Measurements from ENCODE around the gene DPYSL4.

DNA sequence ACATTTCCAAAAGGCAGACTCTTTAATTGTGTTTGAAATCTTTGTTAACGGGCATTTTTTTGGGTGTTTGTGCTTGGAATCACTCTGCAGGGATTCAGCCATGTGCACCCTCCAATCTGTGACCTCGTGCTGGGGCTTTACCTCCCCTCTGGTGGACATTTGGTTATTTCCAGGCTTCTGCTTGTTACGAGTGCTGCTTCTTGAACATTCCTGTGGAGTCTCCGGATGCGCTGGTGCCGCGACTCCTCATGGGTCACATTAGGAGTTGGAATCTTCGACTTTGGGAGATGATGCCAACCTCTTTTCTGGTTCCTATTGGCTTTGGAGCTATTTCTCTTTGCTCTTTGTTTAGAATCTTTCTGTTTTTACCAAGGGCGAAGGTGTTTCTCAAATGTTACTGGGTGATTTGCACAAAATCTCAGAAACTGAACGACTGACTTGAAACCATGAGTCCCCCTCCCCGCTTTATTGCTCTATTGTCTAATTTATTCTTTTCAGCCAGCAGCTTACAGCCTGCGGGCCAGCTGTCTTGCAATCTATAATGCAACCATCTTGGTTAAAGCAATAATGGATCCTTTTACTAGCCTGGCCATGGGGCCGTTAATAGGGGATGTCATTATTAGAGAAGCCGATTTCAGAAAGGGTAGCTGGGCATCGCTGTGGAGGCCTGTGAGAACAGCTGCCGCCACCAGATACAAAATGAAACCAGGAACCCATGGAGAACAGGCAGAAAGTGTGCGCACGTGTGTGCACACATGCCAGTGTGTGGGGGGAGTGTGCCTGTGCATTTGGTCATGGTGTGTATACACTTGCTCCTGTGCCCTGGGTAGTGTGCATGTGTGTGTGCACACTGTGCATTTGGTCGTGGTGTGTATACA is 9.9 kb upstream of the DPYSL4 start:
- TF ChIP-seq, protein P1, sequence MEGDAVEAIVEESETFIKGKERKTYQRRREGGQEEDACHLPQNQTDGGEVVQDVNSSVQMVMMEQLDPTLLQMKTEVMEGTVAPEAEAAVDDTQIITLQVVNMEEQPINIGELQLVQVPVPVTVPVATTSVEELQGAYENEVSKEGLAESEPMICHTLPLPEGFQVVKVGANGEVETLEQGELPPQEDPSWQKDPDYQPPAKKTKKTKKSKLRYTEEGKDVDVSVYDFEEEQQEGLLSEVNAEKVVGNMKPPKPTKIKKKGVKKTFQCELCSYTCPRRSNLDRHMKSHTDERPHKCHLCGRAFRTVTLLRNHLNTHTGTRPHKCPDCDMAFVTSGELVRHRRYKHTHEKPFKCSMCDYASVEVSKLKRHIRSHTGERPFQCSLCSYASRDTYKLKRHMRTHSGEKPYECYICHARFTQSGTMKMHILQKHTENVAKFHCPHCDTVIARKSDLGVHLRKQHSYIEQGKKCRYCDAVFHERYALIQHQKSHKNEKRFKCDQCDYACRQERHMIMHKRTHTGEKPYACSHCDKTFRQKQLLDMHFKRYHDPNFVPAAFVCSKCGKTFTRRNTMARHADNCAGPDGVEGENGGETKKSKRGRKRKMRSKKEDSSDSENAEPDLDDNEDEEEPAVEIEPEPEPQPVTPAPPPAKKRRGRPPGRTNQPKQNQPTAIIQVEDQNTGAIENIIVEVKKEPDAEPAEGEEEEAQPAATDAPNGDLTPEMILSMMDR (IDR thresholded peaks at IDR 0.05), result no peak
- TF ChIP-seq EP300 (IDR thresholded peaks at IDR 0.05) (no peak), POLR2A (IDR thresholded peaks at IDR 0.05) (no peak), POLR2AphosphoS5 (IDR thresholded peaks at IDR 0.05) (no peak)

All from upper lobe of left lung (tissue), 4 donors.